ENCODE measurements around the gene IL17A. TPM values are rescaled to one million over a fixed set of nuclear protein-coding genes. Genes with fewer than 3 reads are reported as not detected.
"Not testable (repeated sequence)": the region's sequence is repeated elsewhere in the genome, so short reads cannot be mapped to it uniquely, and the experiment has no call there.

The IL17A gene
- total RNA-seq, 1 experiment from 2014 or later, result not detected

- ChIA-PET POLR2A (no interaction called here), CTCF (no interaction called here)
- no peaks in the 10 kb centered on the region for H3K36me3 ChIP-seq (ENCODE audit: control insufficient read depth, insufficient read depth, low read length)
- intact Hi-C loops (cut with micrococcal nuclease; ENCODE audit: unreplicated experiment), result no loop called here
- H3K4me1 ChIP-seq, result no peaks in the 10 kb centered on the region
- Mint-ChIP-seq H3K9me3 (ENCODE audit: unreplicated experiment) (no peaks in the 10 kb centered on the region), H3K27me3 (ENCODE audit: insufficient read depth, unreplicated experiment) (peaks cover 9% of the 10 kb centered on the region), H3K27ac (ENCODE audit: unreplicated experiment) (no peak overlapping the region), H3K4me1 (ENCODE audit: low read depth, unreplicated experiment) (peaks cover 9% of the 10 kb centered on the region), H3K36me3 (ENCODE audit: insufficient read depth, unreplicated experiment) (no peaks in the 10 kb centered on the region), H3K4me3 (ENCODE audit: unreplicated experiment) (no peak overlapping the region)
- no peaks in the 10 kb centered on the region for H3K9me3 ChIP-seq
- DNase-seq, result no peak
- no peak for TF ChIP-seq CTCF (IDR thresholded peaks at IDR 0.05; ENCODE audit: insufficient read depth in 1 of 2, low read depth in 1 of 2, low read length in 1 of 2, severe bottlenecking in 1 of 2, unreplicated experiment in 1 of 2)
- BruUV-seq (replicated peaks), result no TSS peak
- H3K27me3 ChIP-seq (replicated peaks; ENCODE audit: control insufficient read depth, insufficient read depth, low read length), result no peaks in the 10 kb centered on the region
- H3K4me3 ChIP-seq (ENCODE audit: low read depth, low read length), result no peak overlapping the region
Observed at GRCh38 chr6:52191824-52192223, 5.6 kb downstream of the IL17A start.

- no peak for TF ChIP-seq CTCF (IDR thresholded peaks at IDR 0.05; ENCODE audit: insufficient read depth in 1 of 2, low read depth in 1 of 2, low read length in 1 of 2, severe bottlenecking in 1 of 2, unreplicated experiment in 1 of 2)
- H3K9me3 ChIP-seq, result peaks cover 14% of the 10 kb centered on the region
- Mint-ChIP-seq H3K4me1 (ENCODE audit: low read depth, unreplicated experiment) (peaks cover 9% of the 10 kb centered on the region), H3K36me3 (ENCODE audit: insufficient read depth, unreplicated experiment) (no peaks in the 10 kb centered on the region), H3K27ac (ENCODE audit: unreplicated experiment) (no peak overlapping the region), H3K27me3 (ENCODE audit: insufficient read depth, unreplicated experiment) (no peaks in the 10 kb centered on the region), H3K9me3 (ENCODE audit: unreplicated experiment) (peaks cover 24% of the 10 kb centered on the region), H3K4me3 (ENCODE audit: unreplicated experiment) (no peak overlapping the region)
- ChIA-PET CTCF (no interaction called here), POLR2A (no interaction called here)
- no peaks in the 10 kb centered on the region for H3K4me1 ChIP-seq
- no TSS peak for BruUV-seq (replicated peaks)
- no peaks in the 10 kb centered on the region for H3K36me3 ChIP-seq (ENCODE audit: control insufficient read depth, insufficient read depth, low read length)
- intact Hi-C loops (cut with micrococcal nuclease; ENCODE audit: unreplicated experiment), result no loop called here
- no peak for DNase-seq
- H3K4me3 ChIP-seq (ENCODE audit: low read depth, low read length), result no peak overlapping the region
- no peaks in the 10 kb centered on the region for H3K27me3 ChIP-seq (replicated peaks; ENCODE audit: control insufficient read depth, insufficient read depth, low read length)
Observed at GRCh38 chr6:52195886-52196285, 9.7 kb downstream of the IL17A start.

- H3K9me3 Mint-ChIP-seq (ENCODE audit: unreplicated experiment), result peaks cover 38% of the 10 kb centered on the region
- intact Hi-C loops (cut with micrococcal nuclease; ENCODE audit: unreplicated experiment); H3K27me3 Mint-ChIP-seq (ENCODE audit: insufficient read depth, unreplicated experiment); H3K4me3 Mint-ChIP-seq (ENCODE audit: unreplicated experiment); H3K36me3 Mint-ChIP-seq (ENCODE audit: insufficient read depth, unreplicated experiment); H3K27ac Mint-ChIP-seq (ENCODE audit: unreplicated experiment); H3K4me3 ChIP-seq (ENCODE audit: low read depth, low read length); H3K4me1 Mint-ChIP-seq (ENCODE audit: low read depth, unreplicated experiment); CTCF ChIA-PET; H3K4me1 ChIP-seq; POLR2A ChIA-PET; H3K36me3 ChIP-seq (ENCODE audit: control insufficient read depth, insufficient read depth, low read length); H3K27me3 ChIP-seq (replicated peaks; ENCODE audit: control insufficient read depth, insufficient read depth, low read length); BruUV-seq (replicated peaks): not testable (repeated sequence)
- peak in 1 of 2 experiments; percentile 14 for DNase-seq
- H3K9me3 ChIP-seq, result peaks cover 19% of the 10 kb centered on the region
Observed at GRCh38 chr6:52200088-52200487, 13.9 kb downstream of the IL17A start.

GRCh38 chr6:52201046-52201445, 14.9 kb downstream of the IL17A start:
- H3K9me3 Mint-ChIP-seq (ENCODE audit: unreplicated experiment), result peaks cover 38% of the 10 kb centered on the region
- CTCF ChIA-PET, result no interaction called here
- no peak for TF ChIP-seq CTCF (IDR thresholded peaks at IDR 0.05; ENCODE audit: insufficient read depth in 1 of 2, low read depth in 1 of 2, low read length in 1 of 2, severe bottlenecking in 1 of 2, unreplicated experiment in 1 of 2)

More at GRCh38 chr6:52201046-52201445, 14.9 kb downstream of the IL17A start:
- H3K4me3 Mint-ChIP-seq (ENCODE audit: unreplicated experiment), result no peak overlapping the region
- H3K4me1 Mint-ChIP-seq (ENCODE audit: low read depth, unreplicated experiment), result no peaks in the 10 kb centered on the region
- no TSS peak for BruUV-seq (replicated peaks)
- no peaks in the 10 kb centered on the region for H3K27me3 ChIP-seq (replicated peaks; ENCODE audit: control insufficient read depth, insufficient read depth, low read length)
- POLR2A ChIA-PET, result no interaction called here
- H3K4me3 ChIP-seq (ENCODE audit: low read depth, low read length), result no peak overlapping the region
- DNase-seq, result no peak
- no peak overlapping the region for H3K27ac Mint-ChIP-seq (ENCODE audit: unreplicated experiment)
- H3K36me3 Mint-ChIP-seq (ENCODE audit: insufficient read depth, unreplicated experiment), result no peaks in the 10 kb centered on the region
- no peaks in the 10 kb centered on the region for H3K4me1 ChIP-seq
- intact Hi-C loops (cut with micrococcal nuclease; ENCODE audit: unreplicated experiment), result no loop called here
- no peaks in the 10 kb centered on the region for H3K36me3 ChIP-seq (ENCODE audit: control insufficient read depth, insufficient read depth, low read length)
- H3K9me3 ChIP-seq, result peaks cover 19% of the 10 kb centered on the region
- peaks cover 4% of the 10 kb centered on the region for H3K27me3 Mint-ChIP-seq (ENCODE audit: insufficient read depth, unreplicated experiment)
